Measurements from ENCODE around the gene TMEM60.

GRCh38 chr7:77843194-77843593 is 45.0 kb upstream of the TMEM60 start:
- TF ChIP-seq CTCF (IDR thresholded peaks at IDR 0.05): no peak
- TF ChIP-seq EP300 (IDR thresholded peaks at IDR 0.05): no peak
- TF ChIP-seq POLR2A (IDR thresholded peaks at IDR 0.05): no peak

Data from sigmoid colon (tissue), 4 donors.